AG09319 (cell line): ENCODE measurements around the gene FLNA.

Experiments used
- DNase-seq: peaks from one replicate; pipeline ENCODE4 v3.0.0-alpha.2; 2010; ENCODE audit warnings: low read depth; ENCODE audit errors: extremely low read depth
- CTCF ChIP-seq: IDR thresholded peaks from 2 replicates; pipeline ENCODE4 v1.5.1; 2011; ENCODE audit warnings: low read depth, mild to moderate bottlenecking, inconsistent platforms, low read length, moderate library complexity

The FLNA gene

DNA sequence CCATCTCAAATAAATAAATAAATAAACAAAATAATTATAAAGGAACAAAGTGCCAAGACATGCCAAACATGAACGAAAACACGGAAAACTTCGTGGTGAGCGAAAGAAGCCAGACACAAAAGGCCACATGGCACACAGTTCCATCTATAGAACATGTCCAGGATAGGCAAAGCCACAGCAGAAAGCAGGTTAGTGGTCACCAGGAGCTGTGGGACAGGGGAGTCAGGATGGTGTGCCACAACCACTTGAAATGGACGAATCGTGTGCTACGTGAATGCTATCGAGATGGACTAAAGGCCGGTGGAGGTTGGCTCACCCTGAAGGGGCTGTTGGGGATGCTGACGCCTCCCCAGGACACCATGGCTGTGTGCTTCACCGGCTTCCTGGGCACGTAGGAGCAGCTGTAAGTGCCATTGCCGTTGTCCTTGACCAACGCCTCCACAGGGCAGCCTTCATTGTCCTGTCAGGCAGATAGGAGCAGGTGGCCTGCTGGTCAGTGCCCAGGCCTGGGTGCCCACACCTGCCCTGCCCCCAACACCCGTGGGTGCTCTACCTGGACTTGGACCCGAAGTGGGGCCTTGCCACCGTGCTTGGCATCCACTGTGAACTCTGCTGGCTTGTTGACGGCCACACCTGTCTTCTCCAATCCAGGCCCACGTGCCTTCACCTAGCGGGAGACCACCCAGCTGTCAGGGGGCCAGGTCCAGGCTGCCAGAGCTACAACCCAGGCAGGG lies 10.6 kb downstream of the FLNA start:
- no peak for TF ChIP-seq CTCF

DNA sequence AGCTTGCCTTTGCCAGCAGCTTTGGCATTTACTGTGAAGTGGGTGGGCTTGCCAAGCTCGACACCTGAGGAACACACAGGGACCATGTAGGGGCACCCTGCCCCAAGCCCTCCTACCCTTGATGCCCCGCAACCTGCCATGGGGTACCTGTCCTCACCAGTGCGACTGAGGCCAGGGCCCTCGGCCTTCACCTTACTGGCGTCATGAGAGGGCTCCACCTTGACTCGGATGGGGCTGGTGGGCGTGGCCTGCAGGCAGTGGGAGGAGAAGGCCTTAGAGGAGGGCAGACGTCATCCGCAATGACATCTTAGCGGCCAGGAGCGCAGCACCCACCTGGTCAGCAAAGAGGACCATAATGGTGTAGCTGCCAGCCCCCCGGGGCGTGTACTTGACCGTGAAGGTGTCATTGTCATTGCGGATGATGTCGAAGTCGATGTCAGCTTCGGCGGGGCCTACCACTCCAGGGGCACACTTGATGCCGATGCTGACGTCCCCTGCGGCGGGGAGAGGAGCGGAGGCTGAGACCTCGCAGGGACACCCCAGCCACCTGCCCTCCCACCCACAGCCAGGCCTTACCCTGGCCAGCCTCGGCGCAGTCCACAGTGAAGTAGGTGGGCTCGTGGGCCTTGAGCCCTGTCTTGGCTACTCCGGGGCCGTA lies 12.2 kb downstream of the FLNA start:
- no peak for TF ChIP-seq CTCF
- no peak for DNase-seq

More for the DNA sequence above, 10.6 kb downstream of the FLNA start:
- no peak for DNase-seq

DNA sequence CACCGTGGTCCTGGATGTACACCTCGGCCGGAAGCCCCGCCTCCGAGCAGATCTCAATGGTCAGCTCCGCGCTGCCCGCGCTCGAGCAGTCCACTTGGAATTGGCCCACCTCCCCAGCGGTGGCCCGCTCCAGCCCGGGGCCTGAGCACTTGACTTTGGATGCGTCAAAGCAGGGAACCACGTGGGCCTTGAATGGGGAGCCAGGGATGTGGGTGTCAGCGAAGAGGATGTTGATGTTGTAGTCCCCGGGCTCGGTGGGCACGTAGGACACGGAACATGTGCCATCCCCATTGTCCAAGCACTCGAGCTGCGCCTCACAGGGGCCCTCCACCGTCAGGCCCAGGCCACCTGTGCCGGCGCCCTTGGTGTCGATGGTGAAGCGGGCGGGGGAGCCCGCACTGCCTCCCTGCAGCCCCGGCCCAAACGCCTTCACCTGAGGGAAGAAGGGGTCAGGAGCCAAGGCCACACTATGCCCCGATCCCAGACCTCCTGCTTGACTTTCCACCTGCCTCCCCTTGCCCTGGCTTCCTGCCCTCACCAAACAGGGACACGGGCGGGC lies 14.2 kb downstream of the FLNA start:
- no peak for TF ChIP-seq CTCF
- DNase-seq, result no peak

DNA sequence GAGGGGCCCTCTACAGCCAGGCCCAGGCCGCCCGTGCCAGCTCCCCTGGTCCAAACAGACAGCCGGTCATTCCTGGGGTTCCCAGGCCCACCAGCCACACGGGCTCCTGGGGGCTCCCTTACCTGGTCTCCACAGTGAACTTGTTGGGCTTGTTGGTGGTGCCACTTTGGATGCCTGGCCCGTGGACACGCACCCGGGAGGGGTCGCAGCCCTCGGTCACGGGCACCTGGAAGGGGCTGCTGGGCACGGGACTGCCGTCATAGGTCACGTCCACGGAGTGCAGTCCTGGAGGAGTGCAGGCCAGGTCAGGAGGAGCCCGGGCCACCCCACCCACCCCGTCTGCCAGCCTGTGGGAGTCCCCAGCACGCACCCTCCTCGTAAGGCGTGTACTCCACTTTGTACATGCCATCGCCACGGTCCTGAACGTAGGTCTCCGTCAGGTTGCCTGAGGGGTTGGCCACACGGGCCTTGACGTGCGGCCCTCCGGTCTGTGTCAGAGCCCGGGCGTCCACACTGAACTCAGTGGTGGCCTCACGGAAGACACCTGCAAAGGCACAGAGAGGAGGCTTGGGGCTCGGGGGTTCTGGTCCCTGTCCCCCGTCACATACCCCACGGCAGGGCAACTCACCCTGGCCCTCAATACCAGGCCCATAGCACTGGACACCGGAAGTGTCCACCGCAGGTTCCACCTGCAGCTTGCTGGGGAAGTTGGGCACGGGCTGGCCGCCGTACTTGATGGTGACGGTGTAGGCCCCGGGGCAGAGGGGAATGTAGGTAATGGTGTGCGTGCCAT lies 14.9 kb downstream of the FLNA start:
- DNase-seq, result no peak
- no peak for TF ChIP-seq CTCF

GRCh38 chrX:154358829-154359228 lies 15.6 kb downstream of the FLNA start:
- DNase-seq, result no peak
- TF ChIP-seq CTCF, result no peak

DNA sequence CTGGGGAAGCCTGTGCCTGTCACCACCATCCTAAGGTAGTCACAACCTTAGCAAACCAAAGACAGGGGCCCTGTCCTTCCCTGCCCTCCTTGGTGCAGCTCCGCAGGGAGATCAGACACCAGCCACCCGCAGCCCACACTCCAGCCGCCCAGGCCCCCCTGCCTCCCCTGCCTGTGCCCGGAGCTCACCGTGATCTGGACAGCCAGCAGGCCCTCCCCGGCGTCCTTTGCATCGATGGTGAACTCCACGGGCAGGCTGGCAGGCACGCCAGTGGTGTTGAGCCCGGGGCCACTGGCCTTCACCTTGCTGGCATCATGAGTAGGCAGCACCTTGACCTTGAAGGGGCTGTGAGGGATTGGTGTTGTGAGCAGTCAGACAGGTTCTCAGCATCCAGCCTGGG lies 16.4 kb downstream of the FLNA start:
- TF ChIP-seq CTCF, result no peak
- DNase-seq, result no peak
